H9 (cell line): ENCODE results near the gene GNG3. TPM values are rescaled to one million over a fixed set of nuclear protein-coding genes. Genes with fewer than 3 reads are reported as not detected.

Source experiments
- DNase-seq: peaks from one replicate; pipeline ENCODE4 v3.0.0-alpha.2; 2017
- H2AFZ ChIP-seq: one replicate; pipeline ENCODE4 v1.6.1; 2013; ENCODE audit warnings: mild to moderate bottlenecking, low read length, control low read depth, moderate library complexity
- H2AK5ac ChIP-seq: 2 replicates; pipeline ENCODE4 v1.6.1; 2013; ENCODE audit warnings: low read length, control low read depth, mixed read lengths; ENCODE audit not compliant: insufficient read length
- H2BK120ac ChIP-seq: one replicate; pipeline ENCODE4 v1.6.1; 2013; ENCODE audit warnings: low read depth, mild to moderate bottlenecking, low read length, control low read depth, inconsistent platforms; ENCODE audit not compliant: poor library complexity, severe bottlenecking
- H2BK12ac ChIP-seq: 2 replicates; pipeline ENCODE4 v1.6.1; 2013; ENCODE audit warnings: low read length, control low read depth, mixed read lengths, low read depth; ENCODE audit not compliant: insufficient read length
- H2BK15ac ChIP-seq: 2 replicates; pipeline ENCODE4 v1.6.1; 2013; ENCODE audit warnings: low read depth, low read length, control low read depth
- H2BK20ac ChIP-seq: one replicate; pipeline ENCODE4 v1.6.1; 2013; ENCODE audit warnings: low read depth, mild to moderate bottlenecking, low read length, control low read depth, inconsistent platforms; ENCODE audit not compliant: poor library complexity, severe bottlenecking
- H2BK5ac ChIP-seq: 2 replicates; pipeline ENCODE4 v1.6.1; 2013; ENCODE audit warnings: low read length, control low read depth, mixed read lengths; ENCODE audit not compliant: insufficient read length
- H3K14ac ChIP-seq: 2 replicates; pipeline ENCODE4 v1.6.1; 2013; ENCODE audit warnings: low read length, control low read depth; ENCODE audit not compliant: insufficient read depth
- H3K18ac ChIP-seq: 2 replicates; pipeline ENCODE4 v1.6.1; 2013; ENCODE audit warnings: low read depth, mild to moderate bottlenecking, mixed read lengths, low read length, control low read depth; ENCODE audit not compliant: insufficient read length
- H3K23ac ChIP-seq: 2 replicates; pipeline ENCODE4 v1.6.1; 2013; ENCODE audit warnings: low read length, control low read depth, mixed read lengths, low read depth; ENCODE audit not compliant: insufficient read length
- H3K23me2 ChIP-seq: 2 replicates; pipeline ENCODE4 v1.6.1; 2013; ENCODE audit warnings: low read depth, mild to moderate bottlenecking, mixed read lengths, low read length, control low read depth; ENCODE audit not compliant: insufficient read length, poor library complexity, severe bottlenecking
- H3K27ac ChIP-seq: 2 replicates; pipeline ENCODE4 v1.5.1; 2013; ENCODE audit warnings: low read length, control low read depth, mixed read lengths, low read depth; ENCODE audit not compliant: insufficient read length
- H3K27me3 ChIP-seq: 2 replicates; pipeline ENCODE4 v1.6.1; 2013; ENCODE audit warnings: low read length, control low read depth, inconsistent platforms; ENCODE audit not compliant: insufficient read depth
- H3K4ac ChIP-seq: 2 replicates; pipeline ENCODE4 v1.6.1; 2013; ENCODE audit warnings: low read depth, mild to moderate bottlenecking, control low read depth, inconsistent platforms, low read length, moderate library complexity
- H3K4me1 ChIP-seq: 2 replicates; pipeline ENCODE4 v1.6.1; 2013; ENCODE audit warnings: low read length, control low read depth, inconsistent platforms; ENCODE audit not compliant: insufficient read depth
- H3K4me2 ChIP-seq: 2 replicates; pipeline ENCODE4 v1.6.1; 2013; ENCODE audit warnings: low read length, control low read depth, mixed read lengths; ENCODE audit not compliant: insufficient read length, insufficient read depth
- H3K56ac ChIP-seq: 2 replicates; pipeline ENCODE4 v1.6.1; 2013; ENCODE audit warnings: low read depth, mild to moderate bottlenecking, mixed read lengths, low read length, control low read depth; ENCODE audit not compliant: insufficient read length
- H3K79me1 ChIP-seq: 2 replicates; pipeline ENCODE4 v1.6.1; 2013; ENCODE audit warnings: low read depth, mild to moderate bottlenecking, moderate library complexity, low read length, control low read depth, inconsistent platforms; ENCODE audit not compliant: insufficient read depth, poor library complexity, severe bottlenecking
- H3K79me2 ChIP-seq: 2 replicates; pipeline ENCODE4 v1.6.1; 2013; ENCODE audit warnings: low read length, control low read depth, inconsistent platforms; ENCODE audit not compliant: insufficient read depth
- H3K9ac ChIP-seq: 2 replicates; pipeline ENCODE4 v1.6.1; 2013; ENCODE audit warnings: low read length, control low read depth, mixed read lengths; ENCODE audit not compliant: insufficient read length; ENCODE audit errors: extremely low read depth
- H3K9me3 ChIP-seq: one replicate; pipeline ENCODE4 v1.6.1; 2013; ENCODE audit warnings: low read depth, low read length, inconsistent platforms; ENCODE audit not compliant: control insufficient read depth
- H3T11ph ChIP-seq: one replicate; pipeline ENCODE4 v1.6.1; 2013; ENCODE audit warnings: mild to moderate bottlenecking, low read length, control low read depth, inconsistent platforms
- H4K20me1 ChIP-seq: one replicate; pipeline ENCODE4 v1.6.1; 2013; ENCODE audit not compliant: control insufficient read depth, insufficient read length, insufficient read depth
- H4K5ac ChIP-seq: 2 replicates; pipeline ENCODE4 v1.6.1; 2013; ENCODE audit warnings: low read depth, mild to moderate bottlenecking, mixed read lengths, low read length, control low read depth; ENCODE audit not compliant: insufficient read length
- H4K8ac ChIP-seq: replicated peaks from 2 replicates; pipeline ENCODE4 v1.6.1; 2013; ENCODE audit warnings: low read length, control low read depth, mixed read lengths, low read depth; ENCODE audit not compliant: insufficient read length
- H4K91ac ChIP-seq: 2 replicates; pipeline ENCODE4 v1.6.1; 2013; ENCODE audit warnings: low read depth, mild to moderate bottlenecking, moderate library complexity, mixed read lengths, low read length, control low read depth; ENCODE audit not compliant: insufficient read length
- H3K27ac Mint-ChIP-seq, 3 experiments: 2 replicates in 2 of 3; 3 replicates in 1 of 3; pipeline ENCODE4 v1.8.0; 2020 to 2021; ENCODE audit warnings: mixed read lengths in 3 of 3, mild to moderate bottlenecking in 1 of 3, moderate library complexity in 1 of 3
- H3K27me3 Mint-ChIP-seq: 2 replicates; pipeline ENCODE4 v1.8.0; 2021; ENCODE audit warnings: low read depth, mild to moderate bottlenecking, moderate library complexity, mixed read lengths
- H3K36me3 Mint-ChIP-seq, 3 experiments: 2 replicates in 2 of 3; 3 replicates in 1 of 3; pipeline ENCODE4 v1.8.0; 2020 to 2021; ENCODE audit warnings: low read depth in 3 of 3, mixed read lengths in 3 of 3; ENCODE audit not compliant: insufficient read depth in 1 of 3
- H3K4me1 Mint-ChIP-seq, 2 experiments: 2 replicates each; pipeline ENCODE4 v1.8.0; 2020; ENCODE audit warnings: mixed read lengths in 2 of 2
- H3K4me3 Mint-ChIP-seq, 2 experiments: 2 replicates in 1 of 2; 3 replicates in 1 of 2; pipeline ENCODE4 v1.8.0; 2020 to 2021; ENCODE audit warnings: mild to moderate bottlenecking in 2 of 2, mixed read lengths in 2 of 2, moderate library complexity in 1 of 2
- H3K9me3 Mint-ChIP-seq, 2 experiments: 2 replicates in 1 of 2; 3 replicates in 1 of 2; pipeline ENCODE4 v1.8.0; 2020; ENCODE audit warnings: mild to moderate bottlenecking in 2 of 2, mixed read lengths in 2 of 2, moderate library complexity in 1 of 2
- WGBS: extraction: QIAGEN DNeasy Blood & Tissue Kit; methylation state at CpG from one replicate; pipeline ENCODE4 v1.1.7; 2013; ENCODE audit warnings: missing lambda C conversion rate, low lambda C conversion rate, mixed read lengths; ENCODE audit not compliant: insufficient read length; ENCODE audit errors: extremely low coverage; 5-methylcytosine and 5-hydroxymethylcytosine counted together
- total RNA-seq: library from RNA; stranded (reverse); gene quantifications from 2 replicates; pipeline ENCODE4 v1.2.1, GENCODE V29; 2021
- TF ChIP-seq, protein P1 (sequence below): fragments of 200-600 bp; sonication (generic); conservative IDR thresholded peaks from 3 replicates; pipeline ENCODE4 v1.8.0; 2021; ENCODE audit warnings: antibody characterized with exemption, mild to moderate bottlenecking

The GNG3 gene
- total RNA-seq, 1 experiment from 2014 or later = 3.2 TPM

- H3K4me1 Mint-ChIP-seq = peaks cover 4 to 28% of the 10 kb centered on the region in 2 experiments; a peak in 3 of 4 replicates
- H3K36me3 Mint-ChIP-seq = peaks cover 71 to 98% (median 97%) of the 10 kb centered on the region in 3 experiments
- no peaks in the 10 kb centered on the region for H3K23me2 ChIP-seq
- TF ChIP-seq, protein P1, sequence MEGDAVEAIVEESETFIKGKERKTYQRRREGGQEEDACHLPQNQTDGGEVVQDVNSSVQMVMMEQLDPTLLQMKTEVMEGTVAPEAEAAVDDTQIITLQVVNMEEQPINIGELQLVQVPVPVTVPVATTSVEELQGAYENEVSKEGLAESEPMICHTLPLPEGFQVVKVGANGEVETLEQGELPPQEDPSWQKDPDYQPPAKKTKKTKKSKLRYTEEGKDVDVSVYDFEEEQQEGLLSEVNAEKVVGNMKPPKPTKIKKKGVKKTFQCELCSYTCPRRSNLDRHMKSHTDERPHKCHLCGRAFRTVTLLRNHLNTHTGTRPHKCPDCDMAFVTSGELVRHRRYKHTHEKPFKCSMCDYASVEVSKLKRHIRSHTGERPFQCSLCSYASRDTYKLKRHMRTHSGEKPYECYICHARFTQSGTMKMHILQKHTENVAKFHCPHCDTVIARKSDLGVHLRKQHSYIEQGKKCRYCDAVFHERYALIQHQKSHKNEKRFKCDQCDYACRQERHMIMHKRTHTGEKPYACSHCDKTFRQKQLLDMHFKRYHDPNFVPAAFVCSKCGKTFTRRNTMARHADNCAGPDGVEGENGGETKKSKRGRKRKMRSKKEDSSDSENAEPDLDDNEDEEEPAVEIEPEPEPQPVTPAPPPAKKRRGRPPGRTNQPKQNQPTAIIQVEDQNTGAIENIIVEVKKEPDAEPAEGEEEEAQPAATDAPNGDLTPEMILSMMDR = no peak
- H2BK20ac ChIP-seq = no peak overlapping the region
- H4K8ac ChIP-seq = no peak overlapping the region
- H3K23ac ChIP-seq = no peak overlapping the region
- no peak overlapping the region for H2BK120ac ChIP-seq
- no peaks in the 10 kb centered on the region for H3K4me1 ChIP-seq
- H3K56ac ChIP-seq = no peak overlapping the region
- H3T11ph ChIP-seq = no peak overlapping the region
- H4K91ac ChIP-seq = no peak overlapping the region
- H3K4ac ChIP-seq = no peak overlapping the region
- H3K18ac ChIP-seq = no peak overlapping the region
- no peak overlapping the region for H2BK12ac ChIP-seq
- no peak overlapping the region for H3K4me2 ChIP-seq
- no peaks in the 10 kb centered on the region for H4K20me1 ChIP-seq
- WGBS = no CpG with 5 or more reads among the region's 2 CpGs
- no peak overlapping the region for H2BK5ac ChIP-seq
- DNase-seq = no peak
- H3K27ac Mint-ChIP-seq = no peak overlapping the region
- H3K9ac ChIP-seq = no peak overlapping the region
- H3K9me3 Mint-ChIP-seq = no peaks in the 10 kb centered on the region
- peaks cover 2% of the 10 kb centered on the region; the same call in 1 of the 2 replicates for H3K79me2 ChIP-seq
- H3K4me3 Mint-ChIP-seq = no peak overlapping the region
- H3K27me3 ChIP-seq = no peaks in the 10 kb centered on the region
- peaks cover 5% of the 10 kb centered on the region for H3K79me1 ChIP-seq
- H4K5ac ChIP-seq = no peak overlapping the region
- H2AFZ ChIP-seq = no peak overlapping the region
- no peak overlapping the region for H3K14ac ChIP-seq
- H3K27ac ChIP-seq = no peak overlapping the region
- no peaks in the 10 kb centered on the region for H3K27me3 Mint-ChIP-seq
- no peak overlapping the region for H2BK15ac ChIP-seq
- H2AK5ac ChIP-seq = no peak overlapping the region
- H3K9me3 ChIP-seq = no peaks in the 10 kb centered on the region
Measured at GRCh38 chr11:62719302-62719978, 12.0 kb downstream of the GNG3 start.
